NCI-H82 (cell line): ENCODE measurements around the gene PLPP7.
"Not testable (repeated sequence)": the region's sequence is repeated elsewhere in the genome, so short reads cannot be mapped to it uniquely, and the experiment has no call there.

Source experiments
- DNase-seq: peaks from one replicate; lab custom pipeline; 2025; lab: John Stamatoyannopoulos, UW

PLPP7 gene

DNA sequence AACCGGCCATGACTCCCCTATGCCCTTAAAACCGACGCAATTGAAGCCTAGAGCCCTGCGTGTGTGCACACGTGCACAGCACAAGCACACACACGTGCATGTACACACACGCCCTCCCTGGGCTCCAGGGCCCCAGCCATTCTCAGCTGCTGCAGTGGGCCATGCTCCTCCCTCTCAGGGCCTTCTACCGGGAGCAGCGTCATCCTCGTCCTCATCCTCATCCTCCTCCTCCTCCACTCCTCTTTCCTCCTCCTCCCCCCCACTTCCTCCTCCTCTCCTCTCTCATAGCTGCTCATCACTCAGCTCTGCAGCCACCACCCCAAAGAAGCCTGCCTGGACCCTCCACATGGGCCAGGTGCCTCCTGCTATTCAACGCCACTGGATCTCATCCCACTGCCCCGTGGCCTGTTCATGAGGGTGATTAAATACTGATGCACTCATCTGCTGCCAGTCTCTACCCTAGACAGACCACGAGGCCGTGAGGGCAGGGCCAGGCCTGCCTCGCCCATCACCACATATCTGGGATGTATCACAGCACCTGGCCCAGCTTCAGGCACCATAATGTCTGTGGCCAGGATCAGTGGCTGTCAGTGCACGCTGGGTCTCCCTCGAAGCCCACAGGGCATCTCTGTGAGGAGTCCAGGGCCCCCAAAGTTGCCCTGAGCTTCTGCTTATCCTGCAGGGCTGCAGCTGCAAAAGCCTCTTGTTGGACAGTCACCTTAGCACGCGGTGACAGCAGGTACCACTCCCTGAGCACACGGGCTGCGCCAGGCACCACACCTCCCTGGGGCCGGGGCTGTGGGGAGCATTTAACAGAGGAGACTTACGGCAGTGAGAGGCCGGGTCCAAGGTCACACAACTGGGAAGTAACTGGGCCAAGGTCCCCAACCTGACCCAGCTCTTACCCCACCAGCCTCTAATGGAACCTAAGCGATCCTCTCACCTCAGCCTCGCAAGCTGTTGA is 23.0 kb upstream of the PLPP7 start:
- no peak for DNase-seq

- DNase-seq = no peak
These were observed 19.1 kb upstream of the PLPP7 start for GRCh38 chr9:131270171-131271015.

- DNase-seq = not testable (repeated sequence)
These were observed 18.6 kb upstream of the PLPP7 start for GRCh38 chr9:131271016-131271273.

GRCh38 chr9:131271506-131271931 is 18.0 kb upstream of the PLPP7 start:
- DNase-seq = peak; percentile 21

DNA sequence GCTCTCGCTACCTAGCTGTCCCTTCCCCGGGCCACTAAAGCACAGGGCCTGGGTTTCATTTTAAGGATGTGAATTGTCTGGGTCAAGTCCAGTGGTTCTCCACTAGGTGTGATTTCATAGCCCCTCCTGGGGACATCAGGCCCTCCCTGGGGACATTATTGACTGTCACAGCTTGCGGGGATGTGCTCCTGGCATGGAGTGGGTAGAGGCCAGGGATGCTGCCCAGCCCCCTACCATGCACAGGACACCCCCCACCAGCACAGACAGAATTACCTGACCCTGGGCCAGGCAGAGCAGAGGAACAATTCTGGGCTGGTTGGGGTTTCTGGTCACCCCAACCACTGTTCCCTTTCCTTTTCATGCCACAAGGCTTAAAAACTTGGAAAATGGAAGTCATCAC is 17.3 kb upstream of the PLPP7 start:
- DNase-seq = no peak

DNA sequence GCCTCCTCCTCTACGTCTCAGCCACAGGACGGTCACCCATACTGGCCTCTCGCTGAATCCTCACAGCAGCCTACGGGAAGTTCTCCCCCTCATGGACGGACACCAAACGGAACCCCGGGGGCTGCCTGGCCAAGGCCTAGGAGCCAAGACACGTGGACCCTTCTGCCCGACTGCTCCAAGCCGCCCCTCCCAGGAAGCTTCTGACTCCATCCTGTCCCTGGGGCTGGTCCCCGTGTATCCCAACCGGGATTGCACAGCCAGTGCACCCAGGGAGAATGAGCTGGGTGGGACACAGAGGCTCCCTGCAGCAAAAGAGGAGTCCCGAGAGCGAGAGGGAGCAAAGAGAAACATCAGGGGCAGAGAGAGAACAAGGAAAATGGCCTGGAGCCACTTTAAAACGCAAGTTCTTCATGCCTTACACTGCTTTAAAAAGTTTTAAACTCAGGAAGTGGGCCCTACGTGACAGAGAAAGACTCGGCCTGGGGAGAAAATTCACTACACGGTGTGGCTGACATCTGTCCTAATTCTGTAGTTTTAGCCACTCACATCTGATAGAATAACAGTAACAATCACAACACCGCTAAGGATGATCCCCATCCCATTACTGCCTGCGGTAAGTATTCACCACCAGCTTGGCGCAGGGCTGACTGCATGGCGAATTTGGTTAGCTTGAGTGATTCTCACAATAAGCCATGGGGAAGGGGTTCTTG is 16.2 kb upstream of the PLPP7 start:
- DNase-seq = no peak

- peak; percentile 23 for DNase-seq
These were observed 15.5 kb upstream of the PLPP7 start for GRCh38 chr9:131273856-131274673.

GRCh38 chr9:131274674-131275331 is 14.7 kb upstream of the PLPP7 start:
- no peak for DNase-seq

DNA sequence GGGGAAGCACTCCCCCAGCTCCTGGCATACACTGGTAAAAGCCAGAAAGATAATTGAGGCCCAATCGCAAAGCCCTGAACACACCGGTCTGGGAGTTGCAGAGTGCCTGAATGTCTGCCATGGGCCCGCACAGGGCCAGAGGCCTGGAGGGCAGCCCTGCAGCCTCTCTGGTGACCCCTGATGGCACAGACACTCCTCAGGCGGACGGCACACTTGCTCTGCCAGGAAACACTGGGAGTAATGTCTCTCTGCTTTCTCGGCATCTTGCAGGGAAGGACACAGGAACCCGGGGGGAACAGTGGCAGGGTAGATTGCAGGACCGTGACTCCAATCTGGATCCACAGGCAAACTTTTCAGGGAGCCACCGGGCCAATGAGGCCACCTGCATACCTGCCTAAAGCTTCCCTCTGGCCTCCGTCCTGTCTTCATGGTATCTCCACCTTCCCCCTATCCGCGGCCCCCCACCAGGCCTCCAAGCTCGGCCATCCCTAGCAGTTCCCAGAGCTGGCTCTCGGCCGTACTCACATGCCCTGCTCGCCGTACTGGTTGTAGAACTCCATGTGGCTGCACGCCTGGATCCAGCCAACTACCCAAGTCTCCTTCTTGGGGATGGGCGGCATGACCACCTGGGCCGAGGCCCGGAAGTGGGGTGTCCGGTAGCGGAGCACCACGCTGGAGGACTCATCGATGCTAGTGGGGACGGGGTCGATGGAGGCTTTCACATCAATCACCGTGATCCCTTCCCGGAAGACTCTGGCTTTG is 14.0 kb upstream of the PLPP7 start:
- DNase-seq = peak; percentile 42

- DNase-seq = peak; percentile 46
These were observed 13.2 kb upstream of the PLPP7 start, which contains the start of gene FAM78A for GRCh38 chr9:131276094-131276888. Gene FAM78A (minus strand): TSS chr9:131276510. CDS start chr9:131276179, 331 bp downstream.

DNA sequence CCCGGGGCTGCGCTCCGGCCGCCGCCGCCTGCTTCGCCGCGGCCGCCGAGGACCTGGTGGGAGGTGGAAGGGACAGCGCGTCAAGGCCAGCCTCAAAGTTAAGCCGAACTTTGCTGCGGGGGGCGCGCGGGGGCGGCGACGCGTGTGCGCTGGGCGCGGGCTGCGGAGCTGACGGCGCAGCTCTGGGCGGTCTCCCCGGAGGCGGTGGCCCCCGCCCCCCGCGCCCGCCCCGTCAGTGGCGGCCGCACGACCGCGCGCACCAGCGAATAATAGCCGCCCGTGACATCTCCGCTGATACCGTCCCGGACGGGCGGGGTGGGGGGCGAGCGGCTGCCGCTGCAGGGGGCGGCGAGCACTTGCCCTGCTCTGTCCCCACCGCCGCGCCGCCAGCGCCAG is 12.6 kb upstream of the PLPP7 start:
- peak; percentile 31 for DNase-seq

GRCh38 chr9:131277287-131277909 is 12.1 kb upstream of the PLPP7 start:
- peak; percentile 47 for DNase-seq

DNA sequence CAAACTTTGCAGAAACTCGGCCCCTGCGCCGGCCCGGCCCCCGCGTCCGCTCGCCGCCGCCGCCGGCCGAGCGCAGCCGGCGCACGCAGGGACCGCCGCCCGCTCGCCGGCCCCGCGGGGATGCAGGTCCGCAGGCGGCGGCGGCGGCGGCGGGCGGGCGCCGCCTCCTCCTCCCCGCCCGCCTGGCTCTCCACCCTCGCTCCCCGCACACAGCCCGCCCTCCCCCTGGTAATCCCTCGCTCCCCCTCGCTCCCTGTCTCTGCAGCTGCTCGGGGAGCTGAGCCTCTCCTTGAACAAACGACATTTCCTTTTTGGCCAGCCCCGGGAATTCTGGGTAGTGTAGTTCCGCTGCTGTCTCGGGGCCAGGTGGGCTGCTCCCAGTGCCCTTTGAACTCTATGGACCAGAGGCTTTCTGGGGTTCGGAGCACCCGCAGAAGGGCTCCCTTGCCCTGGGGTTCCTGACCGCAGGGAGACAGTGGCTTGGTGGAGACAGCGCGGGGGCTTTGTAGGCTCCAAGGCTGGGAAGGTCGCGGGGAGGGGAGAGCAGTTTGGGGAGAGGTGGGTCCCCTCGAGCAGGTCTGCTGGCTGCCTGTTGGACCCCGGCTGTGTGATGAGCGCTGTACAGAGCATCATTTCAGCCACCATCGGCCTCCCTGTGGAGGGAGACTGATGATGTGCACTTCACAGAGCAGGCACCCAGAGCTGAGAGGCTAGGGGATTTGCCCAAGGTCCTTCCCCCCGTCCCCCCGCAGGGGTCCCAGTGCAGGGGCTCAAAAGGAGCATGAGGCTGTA is 11.4 kb upstream of the PLPP7 start:
- DNase-seq = peak; percentile 97

GRCh38 chr9:131278702-131279111 is 10.8 kb upstream of the PLPP7 start:
- DNase-seq = no peak

DNA sequence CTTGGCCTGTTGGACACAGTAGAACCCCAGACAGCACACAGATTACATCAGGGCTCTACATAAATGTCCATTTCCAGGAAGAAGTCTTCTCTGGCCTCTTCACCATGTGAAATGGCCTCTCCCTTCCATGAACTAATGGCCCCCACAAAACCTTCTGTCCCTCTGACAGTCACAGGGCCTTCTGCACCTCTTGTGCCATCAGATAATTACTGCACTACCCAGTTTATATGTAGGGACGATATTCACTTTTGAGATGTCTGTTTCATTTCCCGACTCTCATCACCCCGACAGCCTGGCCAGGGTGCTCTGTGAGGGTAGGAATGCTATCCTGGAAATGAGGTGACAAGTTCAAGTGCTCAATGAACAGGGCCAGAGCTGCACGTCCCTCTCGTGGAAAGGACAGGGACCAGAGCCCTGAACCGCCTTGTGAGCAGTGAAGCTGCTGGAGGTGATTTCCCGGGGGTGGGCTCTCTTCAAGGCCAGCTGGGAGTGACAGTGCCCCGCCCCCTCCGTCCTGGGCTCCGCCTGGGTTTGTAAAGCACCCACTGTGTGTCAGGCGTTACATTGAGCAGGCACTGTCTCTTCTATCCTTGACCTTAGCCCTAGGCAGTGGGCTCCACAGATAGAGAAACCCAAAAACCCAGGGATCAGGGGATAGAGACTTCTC is 10.2 kb upstream of the PLPP7 start:
- DNase-seq = no peak

DNA sequence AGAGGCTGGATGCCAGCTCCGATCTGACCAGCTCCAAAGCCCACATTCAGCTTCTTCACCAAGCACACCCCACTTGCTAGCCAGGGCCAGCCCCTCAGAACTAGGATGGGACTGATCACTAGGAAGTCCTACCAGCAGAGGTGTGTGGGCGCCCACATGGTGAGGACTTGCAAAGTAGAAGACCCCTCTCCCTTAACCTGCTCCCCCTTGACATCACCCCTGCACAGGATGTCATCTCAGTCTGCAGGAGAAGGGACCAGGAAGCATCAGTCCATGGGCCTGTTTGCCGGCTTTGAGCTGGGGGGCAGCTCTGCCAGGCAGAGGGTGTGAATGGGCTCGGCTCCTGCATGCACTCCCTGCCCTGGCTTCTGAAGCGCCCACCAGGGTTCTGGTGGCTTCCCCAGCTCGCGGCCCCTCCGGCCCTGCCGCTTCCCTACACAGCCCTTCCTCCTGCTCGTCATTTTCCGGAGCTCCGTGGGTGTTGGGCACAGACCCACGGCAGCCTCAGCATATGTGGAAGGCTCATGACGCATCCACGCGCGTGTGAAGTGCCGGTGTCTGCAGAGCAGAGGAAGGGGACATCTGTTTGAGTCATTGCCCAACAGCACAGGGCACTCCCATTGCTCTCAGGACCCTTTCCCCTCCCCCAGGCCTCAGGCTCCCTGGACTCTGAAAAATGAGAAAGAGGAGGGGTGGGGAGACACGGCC is 9.5 kb upstream of the PLPP7 start:
- no peak for DNase-seq

GRCh38 chr9:131280660-131281059 is 8.9 kb upstream of the PLPP7 start:
- DNase-seq = no peak
